RKO (cell line): ENCODE data around the gene SRMS.
"Not testable (repeated sequence)": the region's sequence is repeated elsewhere in the genome, so short reads cannot be mapped to it uniquely, and the experiment has no call there.

Experiments used
- DNase-seq: peaks from one replicate; pipeline ENCODE4 v3.0.0-alpha.2; 2016; ENCODE audit warnings: low spot score

Gene SRMS

GRCh38 chr20:63578224-63579016 lies 30.9 kb upstream of the SRMS start:
- no peak for DNase-seq

GRCh38 chr20:63577317-63577894 lies 29.9 kb upstream of the SRMS start:
- no peak for DNase-seq

GRCh38 chr20:63576311-63576710 lies 28.8 kb upstream of the SRMS start:
- DNase-seq, result no peak

- DNase-seq, result no peak
These were observed 27.5 kb upstream of the SRMS start for GRCh38 chr20:63574829-63575743.

- peak; percentile 84 for DNase-seq
These were observed 26.7 kb upstream of the SRMS start, which contains the start of gene HELZ2 for GRCh38 chr20:63574156-63574828. Gene HELZ2 (minus strand): TSS chr20:63574239. CDS start chr20:63572385, 1,854 bp downstream.

GRCh38 chr20:63573647-63574131 lies 26.1 kb upstream of the SRMS start:
- DNase-seq, result no peak

GRCh38 chr20:63572788-63573646 lies 25.5 kb upstream of the SRMS start:
- DNase-seq, result peak; percentile 56

GRCh38 chr20:63572071-63572787 lies 24.7 kb upstream of the SRMS start:
- DNase-seq, result no peak

GRCh38 chr20:63571087-63571478 lies 23.5 kb upstream of the SRMS start:
- not testable (repeated sequence) for DNase-seq

GRCh38 chr20:63570281-63571086 lies 22.9 kb upstream of the SRMS start:
- no peak for DNase-seq

GRCh38 chr20:63568986-63569949 lies 21.7 kb upstream of the SRMS start:
- no peak for DNase-seq

- no peak for DNase-seq
These were observed 20.8 kb upstream of the SRMS start for GRCh38 chr20:63568170-63568981.

GRCh38 chr20:63567386-63568169 lies 20.0 kb upstream of the SRMS start:
- no peak for DNase-seq

- no peak for DNase-seq
These were observed 19.5 kb upstream of the SRMS start for GRCh38 chr20:63567136-63567385.

GRCh38 chr20:63566395-63567135 lies 19.0 kb upstream of the SRMS start:
- DNase-seq, result no peak
